Measurements from ENCODE around the gene RDH16.

The RDH16 gene

GRCh38 chr12:56954057-56954957 lies 3.1 kb downstream of the RDH16 start:
- Histone ChIP-seq H3K27ac (no peak overlapping the region), H3K4me1 (ENCODE audit: low read depth, poor library complexity, severe bottlenecking) (peaks cover 12% of the 10 kb centered on the region), H2AFZ (ENCODE audit: low read depth) (no peak overlapping the region), H3K36me3 (ENCODE audit: insufficient read depth) (no peaks in the 10 kb centered on the region), H3K27me3 (ENCODE audit: insufficient read depth, low read depth) (no peaks in the 10 kb centered on the region), H3K4me2 (no peak overlapping the region), H4K20me1 (ENCODE audit: insufficient read depth) (no peaks in the 10 kb centered on the region), H3K9ac (no peak overlapping the region), H3K4me3 (IDR thresholded peaks at IDR 0.05; ENCODE audit: insufficient read depth, low read depth, low read length) (no peak overlapping the region), H3K79me2 (ENCODE audit: insufficient read depth, low read depth) (no peaks in the 10 kb centered on the region)
- no peak for TF ChIP-seq CTCF (conservative IDR thresholded peaks at IDR 0.05; ENCODE audit: low read depth, low read length)

- Histone ChIP-seq H3K79me2 (ENCODE audit: insufficient read depth, low read depth) (no peaks in the 10 kb centered on the region), H3K27me3 (ENCODE audit: insufficient read depth, low read depth) (no peaks in the 10 kb centered on the region), H2AFZ (ENCODE audit: low read depth) (no peak overlapping the region), H3K4me3 (IDR thresholded peaks at IDR 0.05; ENCODE audit: insufficient read depth, low read depth, low read length) (no peak overlapping the region), H3K27ac (no peak overlapping the region), H4K20me1 (ENCODE audit: insufficient read depth) (no peaks in the 10 kb centered on the region), H3K4me2 (no peak overlapping the region), H3K9ac (no peak overlapping the region), H3K36me3 (ENCODE audit: insufficient read depth) (no peaks in the 10 kb centered on the region), H3K4me1 (ENCODE audit: low read depth, poor library complexity, severe bottlenecking) (peaks cover 12% of the 10 kb centered on the region)
- TF ChIP-seq CTCF (conservative IDR thresholded peaks at IDR 0.05; ENCODE audit: low read depth, low read length): no peak
These were observed 4.1 kb downstream of the RDH16 start for GRCh38 chr12:56953314-56953713.

GRCh38 chr12:56951582-56952339 lies 5.6 kb downstream of the RDH16 start:
- TF ChIP-seq CTCF (conservative IDR thresholded peaks at IDR 0.05; ENCODE audit: low read depth, low read length): no peak
- Histone ChIP-seq H3K4me1 (ENCODE audit: low read depth, poor library complexity, severe bottlenecking) (peaks cover 12% of the 10 kb centered on the region), H3K79me2 (ENCODE audit: insufficient read depth, low read depth) (no peaks in the 10 kb centered on the region), H3K4me3 (IDR thresholded peaks at IDR 0.05; ENCODE audit: insufficient read depth, low read depth, low read length) (no peak overlapping the region), H4K20me1 (ENCODE audit: insufficient read depth) (no peaks in the 10 kb centered on the region), H3K27ac (no peak overlapping the region), H3K4me2 (no peak overlapping the region), H3K9ac (no peak overlapping the region), H3K27me3 (ENCODE audit: insufficient read depth, low read depth) (no peaks in the 10 kb centered on the region), H2AFZ (ENCODE audit: low read depth) (no peak overlapping the region), H3K36me3 (ENCODE audit: insufficient read depth) (no peaks in the 10 kb centered on the region)

- TF ChIP-seq CTCF (conservative IDR thresholded peaks at IDR 0.05; ENCODE audit: low read depth, low read length): no peak
- H3K4me2 ChIP-seq: no peak overlapping the region
- H3K27ac ChIP-seq: no peak overlapping the region
These were observed 8.5 kb downstream of the RDH16 start for GRCh38 chr12:56948881-56949280.

More at GRCh38 chr12:56948881-56949280, 8.5 kb downstream of the RDH16 start:
- no peaks in the 10 kb centered on the region for H3K4me1 ChIP-seq (ENCODE audit: low read depth, poor library complexity, severe bottlenecking)
- no peaks in the 10 kb centered on the region for H4K20me1 ChIP-seq (ENCODE audit: insufficient read depth)
- no peaks in the 10 kb centered on the region for H3K36me3 ChIP-seq (ENCODE audit: insufficient read depth)
- H2AFZ ChIP-seq (ENCODE audit: low read depth): no peak overlapping the region
- H3K9ac ChIP-seq: no peak overlapping the region
- no peak overlapping the region for H3K4me3 ChIP-seq (IDR thresholded peaks at IDR 0.05; ENCODE audit: insufficient read depth, low read depth, low read length)
- H3K27me3 ChIP-seq (ENCODE audit: insufficient read depth, low read depth): no peaks in the 10 kb centered on the region
- H3K79me2 ChIP-seq (ENCODE audit: insufficient read depth, low read depth): no peaks in the 10 kb centered on the region
